Left ventricle myocardium superior (tissue), 1 donor: ENCODE measurements around the gene ALS2CL. TPM values are rescaled to one million over a fixed set of nuclear protein-coding genes. Genes with fewer than 3 reads are reported as not detected.

ENCODE experiments used
- ATAC-seq: fragments of 200-7000 bp; cut with Tn5 transposase; one replicate; pipeline ENCODE4 v1.9.1; 2020; ENCODE audit warnings: mild to moderate bottlenecking, moderate library complexity
- DNase-seq: peaks from one replicate; pipeline ENCODE4 v3.0.0-alpha.2; 2020
- intact Hi-C: fragments of 100-400 bp; cut with micrococcal nuclease; formaldehyde crosslinking; loops from one replicate; pipeline ENCODE4 v1.11.0; 2022
- total RNA-seq: library from RNA; stranded (reverse); fragmentation: NEBNext Ultra II Directional; extraction: Animal tissue kit (Norgen Biotek cat#: 25700); gene quantifications from one replicate; pipeline ENCODE4 v1.2.1, GENCODE V29; 2021
- donor health status: DM: no; HTN: yes; CAD: no; lungs with severe emphysema.

The ALS2CL gene
- total RNA-seq, 1 donor from 2014 or later: 33.1 TPM

DNA sequence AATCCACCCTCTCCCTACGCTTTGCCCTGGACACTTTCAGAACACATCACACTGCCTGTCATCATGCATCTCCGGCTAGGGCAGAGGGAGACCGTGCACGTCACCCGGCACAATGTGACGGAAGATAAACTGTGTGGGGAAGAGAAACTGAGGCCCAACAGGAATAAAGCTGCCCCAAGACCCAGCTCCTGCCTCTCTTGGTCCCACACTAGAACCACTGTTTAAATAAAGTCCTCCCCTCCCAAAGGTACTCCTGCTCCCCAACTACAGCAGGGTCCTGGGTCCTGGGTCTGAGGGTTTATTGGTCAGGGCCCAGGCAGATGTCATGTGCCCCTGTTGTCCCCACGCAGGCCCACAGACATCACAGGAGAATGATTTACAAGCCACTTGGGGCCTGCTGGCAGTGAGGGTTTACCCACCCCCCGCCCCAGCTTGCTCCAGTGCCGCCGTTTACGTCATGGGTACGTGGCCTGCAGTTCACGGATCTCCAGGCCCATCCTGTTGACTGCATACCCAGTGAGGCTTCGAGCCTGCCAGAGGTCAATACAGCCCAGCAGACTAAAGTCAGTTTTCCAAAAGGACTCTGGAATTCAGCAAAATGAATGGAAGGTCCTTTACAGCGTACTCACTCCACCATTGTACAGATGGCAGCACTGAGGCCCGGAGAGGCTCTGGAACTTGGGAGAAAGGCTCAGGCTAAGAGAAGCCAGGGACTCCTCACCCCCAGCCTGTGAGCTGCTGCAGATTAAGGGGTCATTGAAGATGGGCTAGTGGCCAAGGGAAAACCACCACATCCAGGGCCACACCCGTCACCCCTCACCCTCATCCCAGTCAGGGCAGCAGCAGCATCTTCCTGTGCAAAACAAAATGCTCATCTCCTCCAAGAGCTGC is 23.2 kb downstream of the ALS2CL start:
- no peak for ATAC-seq

DNA sequence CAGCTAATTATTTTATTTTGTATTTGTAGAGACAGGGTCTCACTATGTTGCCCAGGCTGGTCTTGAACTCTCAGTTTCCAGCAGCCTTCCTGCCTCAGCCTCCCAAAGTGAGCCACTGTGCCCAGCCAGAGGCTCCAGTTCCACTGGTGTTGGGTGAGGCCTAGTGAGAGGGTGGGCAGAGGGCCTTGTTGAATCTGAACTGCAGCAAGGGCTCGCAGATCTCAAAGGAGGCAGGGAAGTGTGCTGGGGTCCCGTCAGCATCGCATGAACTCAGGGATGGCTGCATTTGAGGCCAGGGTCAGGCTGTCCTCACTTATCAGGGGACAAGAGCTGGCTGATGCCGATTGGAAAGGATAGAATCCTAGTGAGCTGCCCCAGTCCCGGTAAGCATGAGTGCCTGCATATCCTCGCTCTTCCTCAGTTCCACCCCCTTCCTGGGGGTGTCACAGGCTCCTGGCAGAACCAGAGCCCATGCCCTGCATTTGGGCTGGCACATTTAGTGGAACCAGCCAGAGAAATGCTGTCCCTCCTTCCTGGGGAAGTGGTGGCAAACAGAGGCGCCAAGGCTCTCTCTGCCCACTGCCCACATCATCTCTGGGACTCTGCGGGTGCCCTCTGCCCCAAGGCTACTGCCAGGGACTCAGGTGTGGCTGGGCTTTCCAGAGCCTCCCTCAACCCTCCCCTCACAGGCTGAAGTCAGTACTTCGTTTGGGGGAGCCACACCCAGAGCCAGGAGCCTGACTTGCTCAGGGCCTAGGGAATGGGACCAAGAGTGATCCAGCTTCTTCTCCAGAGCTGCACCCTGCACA is 24.1 kb downstream of the ALS2CL start:
- intact Hi-C loops: no loop called here
- DNase-seq (peak; percentile 23), ATAC-seq (no peak)

More for the DNA sequence above, 23.2 kb downstream of the ALS2CL start:
- intact Hi-C loops: no loop called here
- DNase-seq: peak; percentile 15

DNA sequence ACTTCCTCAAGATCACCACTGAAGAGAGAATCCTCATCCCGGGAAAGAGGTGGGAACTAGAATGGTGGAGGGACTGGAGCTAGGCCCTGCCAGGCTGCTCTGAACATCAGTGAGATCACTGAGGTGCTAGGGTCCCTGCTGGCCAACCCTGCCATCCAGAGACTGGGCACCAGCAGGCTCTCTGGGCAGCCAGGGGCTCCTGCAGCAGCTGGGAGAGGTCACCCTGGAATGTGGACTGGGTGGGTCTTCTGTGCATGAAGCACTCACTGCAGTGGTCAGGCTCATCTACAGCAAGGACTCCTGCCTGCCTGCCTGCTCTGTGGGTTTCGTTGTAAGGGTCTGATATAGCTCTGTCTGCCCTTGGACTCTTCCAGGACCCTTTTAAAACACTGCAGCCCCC is 24.9 kb downstream of the ALS2CL start:
- intact Hi-C loops: no loop called here
- DNase-seq: peak; percentile 23
- no peak for ATAC-seq

DNA sequence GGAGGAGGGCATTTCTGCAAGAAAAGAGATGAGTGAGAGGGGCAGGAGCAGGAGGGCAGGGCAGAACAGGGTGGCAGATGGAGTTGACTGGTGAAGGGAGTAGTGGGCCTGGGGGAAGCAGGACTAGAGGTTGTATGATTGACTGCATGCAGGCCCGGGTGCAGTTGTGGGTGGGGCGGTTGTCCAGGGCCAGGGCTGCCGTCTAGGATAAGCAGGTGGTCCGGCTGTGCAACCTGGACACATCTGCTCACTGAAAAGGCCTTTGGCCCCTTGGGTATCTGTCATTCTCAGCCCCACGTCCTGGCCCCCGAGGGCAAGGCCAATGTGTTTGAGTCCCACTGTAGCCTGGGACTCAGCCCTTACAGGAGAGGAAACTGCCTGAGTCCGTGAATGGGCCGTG is 25.4 kb downstream of the ALS2CL start:
- DNase-seq: no peak
- ATAC-seq: no peak
- intact Hi-C loops: no loop called here

DNA sequence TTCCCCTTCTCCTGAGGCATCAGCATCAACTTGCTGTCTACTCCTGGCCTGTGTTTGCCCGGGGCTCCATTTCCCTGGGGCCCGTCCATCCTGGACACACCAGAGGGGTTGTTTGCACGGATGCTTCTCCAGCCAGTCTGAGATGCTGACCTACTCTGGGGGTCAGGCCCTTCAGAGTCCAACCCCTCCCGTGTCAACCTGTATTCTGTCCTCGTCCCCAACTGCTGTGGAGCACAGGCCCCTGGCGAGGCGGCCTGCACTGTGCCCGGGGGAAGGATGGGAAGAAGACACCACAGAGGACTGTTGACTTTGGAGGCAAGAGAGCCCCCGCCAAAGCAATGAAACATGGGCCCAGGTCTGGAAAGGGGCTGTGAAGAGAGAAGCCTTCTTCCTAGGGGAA is 25.8 kb downstream of the ALS2CL start:
- intact Hi-C loops: no loop called here
- ATAC-seq: no peak
- DNase-seq: peak; percentile 27

DNA sequence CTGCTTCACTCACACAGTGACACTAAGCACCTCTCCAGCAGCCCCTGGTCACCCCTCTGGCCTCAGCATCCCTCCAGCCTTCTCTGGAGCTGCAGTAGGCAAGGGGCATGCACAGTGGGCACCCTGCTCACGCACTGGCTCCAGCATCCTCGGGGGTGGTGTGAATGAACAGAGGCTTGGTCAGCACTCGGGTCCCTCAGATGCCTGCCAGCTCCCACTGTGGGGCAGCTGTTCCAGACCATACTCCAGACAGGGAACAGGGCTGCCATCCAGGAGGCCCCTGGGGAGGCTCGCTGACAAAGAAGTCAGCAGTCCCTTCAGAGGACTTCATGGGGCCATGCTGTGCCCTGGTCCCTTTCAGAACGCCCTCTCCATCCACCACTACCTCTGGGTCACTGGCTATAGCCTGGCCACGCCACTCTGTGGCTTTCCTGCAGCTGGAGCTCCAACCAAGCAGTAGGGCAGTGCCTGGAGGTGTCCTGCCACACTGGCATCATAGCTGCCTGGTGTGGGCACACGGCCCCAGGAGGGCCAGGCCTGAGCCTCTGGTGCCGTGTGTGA is 26.3 kb downstream of the ALS2CL start:
- DNase-seq (peak; percentile 34), ATAC-seq (peak; percentile 0)
- intact Hi-C loops: no loop called here

DNA sequence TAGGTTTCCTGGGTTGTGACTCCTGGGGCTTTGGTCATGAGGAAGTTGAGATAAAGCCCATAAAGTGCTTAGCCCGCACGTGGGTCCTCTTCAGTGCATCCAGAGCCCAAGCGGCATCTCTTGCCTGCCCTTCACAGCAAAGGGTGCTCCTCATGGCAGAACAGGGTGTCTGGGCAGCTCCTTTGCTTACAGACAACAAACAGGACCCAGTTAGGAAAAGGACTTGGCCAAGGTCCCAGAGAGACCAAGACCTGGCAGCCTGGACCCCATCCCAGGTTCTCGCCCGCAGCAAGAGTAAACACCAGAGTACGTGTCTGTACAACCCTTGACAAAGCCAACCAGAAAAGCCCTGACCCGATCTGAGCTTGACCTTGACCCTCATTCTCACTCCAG is 27.0 kb downstream of the ALS2CL start:
- DNase-seq (peak; percentile 73), ATAC-seq (peak; percentile 64)
- intact Hi-C loops: no loop called here

DNA sequence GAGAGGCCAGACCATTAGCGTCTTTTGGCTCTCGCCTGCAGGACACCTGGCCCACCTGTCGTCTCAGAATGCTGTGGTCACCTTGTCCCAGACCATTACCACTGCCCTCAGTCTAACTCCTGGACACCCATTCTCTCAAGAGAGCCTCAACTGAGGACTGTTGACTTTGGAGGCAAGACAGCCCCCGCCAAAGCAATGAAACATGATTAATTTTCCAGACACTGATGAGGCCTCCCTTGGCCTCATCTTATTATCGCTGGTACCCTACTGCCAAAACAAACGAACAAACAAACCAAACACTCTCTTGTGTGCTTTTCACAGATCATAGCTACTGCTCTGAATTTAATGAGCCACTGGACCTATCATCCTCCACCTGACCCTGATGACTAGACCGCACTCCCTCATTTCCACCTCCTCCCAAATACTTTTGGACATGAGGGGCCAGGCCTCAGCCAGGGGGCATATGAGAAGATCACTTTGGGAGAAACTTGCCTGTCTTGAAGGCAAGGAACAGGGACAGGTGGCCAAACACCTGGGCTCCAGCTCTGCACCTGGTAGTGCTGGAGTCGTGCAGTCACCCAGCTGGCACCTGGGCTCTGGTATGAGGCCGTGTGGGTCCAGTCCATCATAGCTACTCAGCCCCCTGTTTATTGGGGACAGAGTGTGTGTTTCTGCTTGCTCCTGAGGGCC is 27.6 kb downstream of the ALS2CL start:
- ATAC-seq: no peak
- DNase-seq: no peak
- intact Hi-C loops: no loop called here

DNA sequence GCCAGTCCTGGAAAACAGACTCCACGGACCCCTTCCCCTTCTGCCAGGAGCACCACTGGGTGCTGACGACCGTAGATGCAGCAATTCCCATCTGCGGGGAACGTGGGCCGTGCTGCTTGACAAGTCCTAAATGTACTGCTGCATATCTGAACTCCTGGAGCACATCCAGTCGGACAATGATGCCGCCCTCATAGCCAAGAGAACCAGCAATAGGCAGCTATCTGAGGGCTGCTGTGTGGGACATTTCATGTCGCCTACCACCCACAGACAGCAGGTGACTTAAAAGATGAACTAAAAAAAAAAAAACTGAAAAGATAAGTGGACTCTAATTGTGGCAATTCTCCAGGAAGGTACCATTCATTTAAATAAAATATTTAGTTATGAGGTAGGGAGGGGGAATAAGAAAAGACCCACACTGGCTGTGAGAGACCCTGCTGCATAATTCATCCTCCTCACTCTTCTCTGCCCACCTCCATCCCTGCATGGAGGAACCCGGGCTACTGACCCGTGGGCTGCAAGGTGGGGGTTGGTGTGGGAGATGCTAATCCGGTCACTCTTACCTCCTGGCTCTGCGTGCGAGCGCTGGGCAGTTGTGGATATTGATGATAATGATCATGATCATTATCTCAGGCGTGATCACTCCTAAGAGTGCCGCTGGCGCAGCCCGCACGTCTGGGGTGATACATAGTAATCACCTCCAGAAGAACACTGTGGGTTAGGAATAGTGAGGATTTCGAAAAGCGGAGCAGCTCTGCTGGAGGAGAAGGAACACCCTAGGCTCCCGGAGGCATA is 28.3 kb downstream of the ALS2CL start:
- intact Hi-C loops: no loop called here
- peak; percentile 55 for DNase-seq

DNA sequence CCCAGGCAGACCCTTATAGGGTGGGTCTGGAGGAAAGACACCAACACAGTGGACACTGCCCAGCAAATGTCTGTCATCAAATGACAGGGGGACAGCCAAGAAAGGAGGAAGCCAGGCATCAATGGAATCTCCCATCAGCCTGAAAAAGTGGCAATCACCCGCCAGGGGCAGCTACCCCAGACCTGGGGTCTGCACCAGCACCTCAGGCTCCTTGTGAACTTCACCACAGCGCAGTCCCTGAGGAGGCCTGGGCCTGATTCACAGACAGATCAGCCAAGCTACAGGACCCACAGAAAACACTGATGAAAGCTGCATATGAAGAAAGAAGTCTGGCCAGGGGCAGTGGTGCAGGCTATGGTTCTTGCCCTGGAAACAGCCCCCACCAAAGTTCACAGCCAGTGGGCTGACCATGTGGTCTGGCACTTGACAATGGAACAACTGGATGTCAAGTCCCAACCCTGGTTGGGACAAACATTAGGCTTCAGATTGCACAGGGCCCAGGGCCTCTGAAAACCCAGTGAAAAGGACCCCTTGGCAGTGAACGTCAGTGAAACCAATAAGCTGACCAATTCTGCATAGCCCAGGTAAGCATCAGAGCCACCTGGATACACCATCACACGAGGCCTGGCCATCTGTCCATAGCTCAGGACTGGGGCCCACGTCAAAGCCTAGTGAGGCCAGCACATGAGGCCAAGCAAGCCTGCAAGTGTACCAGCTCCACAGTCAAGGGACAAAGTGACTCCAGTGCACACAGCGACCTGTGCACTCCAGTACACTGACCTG is 29.1 kb downstream of the ALS2CL start:
- intact Hi-C loops: no loop called here
- DNase-seq (no peak), ATAC-seq (no peak)

More for the DNA sequence above, 28.3 kb downstream of the ALS2CL start:
- peak; percentile 48 for ATAC-seq

DNA sequence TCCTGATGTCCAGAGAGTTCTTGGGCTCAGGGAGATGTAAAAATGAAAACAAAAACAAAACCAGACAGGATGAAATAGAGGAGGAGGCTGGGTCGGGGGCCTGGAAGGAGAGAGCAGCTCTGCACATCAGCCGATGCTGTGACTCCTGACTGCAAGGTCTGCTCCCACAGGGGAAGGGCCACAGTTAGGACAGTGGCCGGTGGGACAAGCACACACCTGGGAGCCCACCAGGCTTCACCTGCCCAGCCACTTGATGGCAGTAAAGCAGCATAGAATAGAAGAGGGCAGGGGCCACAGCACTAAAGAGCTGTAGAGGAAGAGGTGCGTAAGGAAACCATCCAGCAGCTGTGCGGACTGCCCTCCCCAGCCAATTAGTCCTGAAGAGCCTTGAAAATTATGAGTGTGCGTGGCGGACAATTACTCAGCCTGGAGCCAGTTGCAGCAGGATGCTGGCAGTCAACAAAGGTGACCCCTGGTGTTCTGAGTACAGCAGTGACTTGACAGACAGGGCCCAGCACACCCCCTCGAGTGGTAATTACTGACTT is 29.8 kb downstream of the ALS2CL start:
- DNase-seq (peak; percentile 35), ATAC-seq (peak; percentile 30)
- intact Hi-C loops: no loop called here

DNA sequence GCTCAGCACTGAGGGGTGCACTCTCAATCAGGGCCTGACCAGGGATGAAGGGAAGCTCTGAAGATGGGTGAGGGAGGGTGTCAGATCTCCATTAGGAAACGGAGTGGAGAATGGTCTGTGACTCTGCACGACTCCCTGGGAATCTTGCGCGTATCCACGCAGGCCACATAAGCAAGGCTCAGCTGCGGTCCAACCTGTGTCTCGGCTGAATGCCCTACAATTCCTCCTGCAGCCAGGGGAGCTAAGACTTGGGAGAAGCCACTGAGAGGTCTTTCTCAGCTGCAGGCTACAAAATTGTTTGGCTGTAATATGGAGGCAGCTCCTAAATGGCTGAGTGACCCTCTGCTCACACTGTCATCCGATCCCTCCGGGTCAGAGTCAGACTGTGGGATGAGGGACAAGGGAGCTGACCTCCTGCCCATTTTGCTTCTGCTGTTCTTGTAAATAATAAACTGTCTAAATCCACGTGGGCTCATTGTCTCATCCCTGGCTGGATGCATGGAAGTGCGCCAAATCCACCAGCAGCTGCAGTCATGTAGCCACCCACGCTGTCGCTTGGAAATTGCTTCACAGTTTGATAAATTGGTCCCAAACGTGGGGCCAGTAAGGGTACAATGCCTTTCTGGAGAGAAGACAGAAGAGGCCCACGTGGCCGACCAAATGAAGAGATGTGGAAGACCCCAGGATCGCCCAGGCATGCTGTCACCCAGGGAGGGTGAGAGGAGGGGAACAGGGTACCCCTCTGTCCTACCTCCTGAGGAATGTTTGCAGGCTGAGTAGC is 30.5 kb downstream of the ALS2CL start:
- DNase-seq (no peak), ATAC-seq (no peak)

DNA sequence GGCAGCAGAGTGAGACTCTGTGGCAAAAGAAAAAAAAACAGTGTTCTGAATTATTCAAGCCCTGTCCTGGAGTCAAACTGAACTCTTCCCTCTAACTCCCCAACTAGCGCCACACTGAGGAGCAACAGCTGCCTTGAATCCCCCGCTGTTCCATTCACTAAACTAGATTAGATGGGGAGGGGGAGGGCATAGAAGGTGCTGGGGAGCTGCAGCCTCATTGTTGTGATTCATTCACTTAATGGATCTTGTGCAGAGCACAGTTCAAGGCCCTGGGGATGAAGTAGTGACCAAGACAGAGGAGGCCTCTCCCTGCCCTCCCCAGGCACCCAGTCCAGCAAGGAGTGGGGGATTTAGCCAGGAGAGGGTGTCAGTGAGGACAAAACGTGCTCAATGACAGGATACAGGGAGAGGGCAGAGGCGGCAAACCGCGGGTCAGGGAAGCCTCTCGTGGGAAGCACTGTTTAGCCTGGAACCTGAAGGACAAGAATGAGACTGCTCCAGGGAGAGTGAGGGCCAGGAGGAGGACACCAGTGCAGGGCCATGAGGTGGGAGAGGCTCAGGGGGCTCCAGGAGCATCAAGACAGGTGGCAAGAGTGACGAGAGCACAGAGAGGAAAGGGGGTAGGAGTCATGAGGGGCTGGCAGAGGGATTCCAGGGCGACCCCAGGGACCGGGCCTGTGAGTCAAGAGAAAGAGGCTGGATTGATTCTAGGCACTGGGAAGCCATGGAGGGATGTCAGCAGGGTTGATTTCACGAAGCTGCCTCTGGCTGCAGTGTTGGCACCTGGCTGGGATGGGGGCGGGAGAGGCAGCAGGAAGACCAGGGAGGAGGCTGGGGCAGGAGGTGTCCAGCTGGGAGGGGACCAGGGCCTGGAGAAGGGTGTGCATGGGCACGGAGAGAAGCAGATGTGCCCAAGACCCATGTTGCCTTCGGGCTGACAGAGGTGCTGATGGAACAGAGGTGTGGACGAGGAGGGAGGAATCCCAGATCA is 31.4 kb downstream of the ALS2CL start:
- ATAC-seq: no peak
- no peak for DNase-seq
- intact Hi-C loops: no loop called here

More for the DNA sequence above, 30.5 kb downstream of the ALS2CL start:
- intact Hi-C loops: no loop called here

DNA sequence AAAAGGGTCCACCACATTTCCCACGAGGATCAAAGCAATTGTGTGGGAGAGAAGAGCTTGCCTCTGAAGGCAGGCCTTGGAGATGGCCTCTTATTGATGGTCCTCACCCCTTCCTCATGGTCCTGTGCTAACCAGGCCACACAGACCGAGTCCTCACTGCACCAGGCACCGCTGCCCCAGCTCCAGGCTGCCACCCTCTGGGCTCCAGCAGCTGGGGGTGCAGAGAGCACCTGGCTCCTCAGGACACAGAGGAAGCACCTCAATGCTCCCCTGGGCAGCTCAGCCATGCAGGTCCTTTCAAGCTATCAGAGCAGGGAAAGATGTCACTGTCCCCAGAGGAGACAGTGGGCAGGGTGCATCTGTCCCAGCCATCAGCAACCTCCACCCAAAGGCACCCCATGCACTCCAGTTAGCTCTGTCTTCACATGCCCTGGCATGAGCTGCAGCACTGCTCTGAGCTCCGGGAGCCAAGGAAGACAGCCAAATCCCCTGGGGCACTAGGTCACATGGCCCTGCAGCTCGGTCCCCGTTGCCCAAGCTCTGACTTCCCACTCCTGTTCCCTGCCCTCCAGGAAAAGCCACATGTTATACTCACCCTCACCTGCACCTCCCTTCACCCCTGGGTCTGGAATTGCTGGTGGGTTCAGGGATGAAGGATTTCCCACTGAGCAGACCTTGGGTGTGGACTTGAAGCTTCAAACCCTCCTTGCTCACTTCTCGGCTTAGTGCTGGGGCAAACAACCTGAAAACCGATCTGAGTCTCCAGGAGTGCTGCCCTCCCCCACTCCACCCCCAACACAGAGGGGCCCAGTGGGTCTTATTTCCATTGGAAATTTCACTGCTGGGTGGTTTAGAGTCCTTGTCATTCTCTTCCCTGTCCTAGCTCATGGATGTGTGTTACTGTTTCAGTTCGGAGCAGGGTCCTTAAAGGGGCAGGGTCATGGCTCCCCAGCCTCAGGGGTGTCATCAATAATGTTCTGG is 32.6 kb downstream of the ALS2CL start:
- DNase-seq (peak; percentile 80), ATAC-seq (peak; percentile 72)
- intact Hi-C loops: no loop called here

DNA sequence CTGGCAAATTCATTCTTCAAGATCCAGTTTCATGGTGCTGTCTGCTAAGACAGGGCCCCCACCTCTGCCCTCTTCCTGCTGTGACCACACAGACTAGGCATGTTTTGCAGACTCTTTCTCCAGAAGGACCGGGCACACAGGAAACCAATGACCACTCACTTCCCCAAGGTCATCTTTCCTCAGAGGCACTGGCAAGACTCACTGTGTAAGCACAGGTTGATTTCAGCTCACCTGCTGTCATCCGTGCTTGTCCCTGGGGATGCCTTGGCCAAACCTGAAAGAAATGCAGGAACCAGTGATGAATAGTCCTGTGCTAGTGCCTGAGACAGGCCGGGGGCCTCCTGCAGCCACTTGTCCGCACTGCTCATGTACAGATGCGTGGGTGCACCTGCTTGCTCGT is 33.5 kb downstream of the ALS2CL start:
- DNase-seq (no peak), ATAC-seq (no peak)
- intact Hi-C loops: no loop called here
